GM19452 (cell line): ENCODE measurements around the gene HMG20B.

Experiments used
- ATAC-seq: cut with Tn5 transposase; IDR thresholded peaks from one replicate; pipeline ENCODE4 v1.9.1; 2021; ENCODE audit not compliant: unreplicated experiment

The HMG20B gene

DNA sequence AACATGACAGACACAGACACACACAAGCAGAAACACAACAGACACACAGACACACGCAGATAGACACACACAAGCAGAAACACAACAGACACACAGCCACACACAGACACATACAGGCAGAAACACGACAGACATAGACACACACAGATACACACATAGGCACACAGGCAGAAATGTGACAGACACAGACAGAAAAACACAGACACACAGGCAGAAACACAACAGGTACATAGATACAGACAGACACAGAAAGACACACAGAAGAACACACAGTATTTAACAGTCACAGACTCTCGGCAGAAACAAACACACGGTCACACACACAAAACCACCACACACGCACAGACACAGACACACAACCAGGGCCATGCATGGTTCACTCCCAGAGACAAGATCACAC is 33.0 kb downstream of the HMG20B start:
- no peak for ATAC-seq

DNA sequence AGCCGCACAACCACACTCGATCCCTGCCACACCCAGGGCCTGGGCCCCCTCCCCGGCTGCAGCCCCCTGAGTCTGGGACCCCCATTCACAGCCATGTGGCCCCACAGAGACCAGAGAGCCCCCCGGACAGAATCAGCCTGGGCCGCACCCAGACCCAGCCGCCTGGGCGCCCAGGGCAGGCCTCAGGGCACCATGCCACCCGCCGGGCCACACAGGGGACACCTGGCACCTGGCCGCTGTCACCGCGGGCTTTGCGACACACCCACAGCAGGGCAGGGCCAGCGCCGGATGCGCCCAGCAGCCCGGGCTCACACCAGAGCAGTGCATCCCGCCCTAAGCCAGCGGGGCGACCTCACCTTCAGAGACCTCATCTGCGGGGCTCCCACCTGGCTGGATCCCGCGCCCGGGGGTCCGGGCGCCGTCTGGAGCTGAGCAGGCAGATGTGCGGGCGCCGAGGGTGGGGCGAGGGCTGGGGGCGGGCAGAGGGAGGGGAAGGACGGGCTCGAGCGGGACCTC is 33.5 kb downstream of the HMG20B start:
- no peak for ATAC-seq

DNA sequence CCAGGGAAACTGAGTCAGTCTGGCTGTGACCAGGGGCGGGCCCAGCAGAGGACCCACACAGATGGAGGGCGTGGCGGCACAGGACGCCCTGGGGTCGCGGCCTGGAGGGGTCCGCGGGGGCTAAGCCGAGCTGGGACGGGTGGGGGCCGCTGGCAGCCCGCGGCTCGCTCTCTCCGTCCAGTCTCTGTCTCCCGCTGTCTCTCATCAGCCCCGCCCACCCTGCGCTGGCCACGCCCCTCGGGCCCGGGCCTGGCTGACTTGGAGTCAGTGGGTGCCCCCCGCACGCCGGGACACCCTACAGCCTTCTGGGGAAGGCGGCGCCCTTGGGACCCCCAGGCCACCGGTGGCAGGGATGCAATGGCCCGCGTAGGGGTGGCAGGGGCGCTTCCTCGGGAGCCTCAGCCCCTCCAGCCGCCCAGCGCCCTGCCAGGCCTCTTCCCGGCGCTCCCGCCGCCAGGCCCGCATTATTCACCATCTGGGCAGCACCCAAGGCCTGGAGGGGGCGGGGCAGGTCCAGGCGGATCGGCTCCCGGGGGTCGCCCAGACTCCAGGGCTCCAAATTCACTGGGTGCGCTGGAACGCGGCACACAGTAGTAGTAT is 34.0 kb downstream of the HMG20B start, which contains the start of gene TBXA2R:
TSS of gene TBXA2R (minus strand) at position 186 of the 600 bp plus-strand sequence. CDS start 6,241 bp downstream, outside the sequence.
- ATAC-seq, result no peak

- ATAC-seq, result no peak
Observed at GRCh38 chr19:3607303-3608078, 34.7 kb downstream of the HMG20B start.

DNA sequence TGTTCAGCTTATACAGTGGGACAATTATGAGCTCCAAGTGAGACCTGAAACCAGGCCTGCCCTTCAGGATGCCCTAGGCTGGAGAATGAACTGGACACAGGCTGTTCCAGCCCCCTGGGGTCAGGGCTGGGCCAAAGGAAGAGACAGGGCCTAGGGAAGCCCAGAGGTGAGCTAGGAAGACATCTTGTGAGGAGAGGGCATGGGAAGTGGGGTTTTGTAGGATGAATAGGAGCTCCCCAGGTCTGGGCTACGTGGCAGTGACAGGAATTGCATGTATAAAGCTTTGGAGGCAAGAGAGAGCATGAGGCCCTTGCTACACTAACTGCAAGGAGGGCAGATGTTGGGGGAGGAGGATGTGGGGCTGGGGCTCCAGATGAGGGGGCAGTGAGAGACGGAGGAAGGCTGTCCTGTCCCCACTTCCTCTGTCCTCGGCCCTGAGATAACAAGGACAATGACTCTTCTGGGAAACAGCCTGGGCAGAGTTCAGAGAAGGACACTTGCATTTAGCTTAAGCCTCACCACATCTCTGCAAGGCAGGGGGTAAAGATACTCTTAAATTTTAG is 35.4 kb downstream of the HMG20B start:
- no peak for ATAC-seq

DNA sequence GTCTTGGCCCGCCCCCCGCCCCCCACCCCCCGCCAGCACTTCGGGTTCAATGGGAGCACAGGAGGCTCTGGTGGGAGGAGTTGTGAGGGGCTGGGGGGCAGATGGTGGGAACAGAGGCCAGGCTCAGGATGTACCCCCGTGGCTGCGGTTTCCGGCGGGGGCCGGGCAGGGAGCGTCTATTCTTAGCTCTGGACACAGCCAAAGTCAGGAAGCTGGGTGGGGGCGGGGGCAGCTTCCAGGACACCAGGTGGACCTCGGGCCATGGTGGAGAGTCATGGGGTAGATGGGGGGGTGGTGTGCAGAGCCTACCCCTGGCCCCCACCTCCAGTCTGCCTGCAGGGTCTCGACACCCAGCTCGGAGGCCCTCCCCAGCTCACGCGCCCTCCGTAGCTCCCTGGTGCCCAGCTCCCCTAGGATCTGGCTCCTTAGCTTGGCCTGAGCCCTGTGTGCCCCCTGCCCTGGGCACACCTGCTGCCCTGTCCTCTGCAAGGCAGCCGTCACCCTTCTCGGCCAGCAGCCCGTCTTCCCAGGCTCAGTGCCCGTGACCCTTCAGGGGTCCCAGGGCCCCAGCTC is 36.1 kb downstream of the HMG20B start:
- no peak for ATAC-seq

GRCh38 chr19:3609779-3610719 is 37.3 kb downstream of the HMG20B start:
- ATAC-seq, result no peak

GRCh38 chr19:3610745-3611717 is 38.3 kb downstream of the HMG20B start:
- ATAC-seq, result no peak

GRCh38 chr19:3611841-3612240 is 39.1 kb downstream of the HMG20B start:
- ATAC-seq, result no peak

- no peak for ATAC-seq
Observed at GRCh38 chr19:3612330-3612729, 39.6 kb downstream of the HMG20B start.

- ATAC-seq, result no peak
Observed at GRCh38 chr19:3612901-3613741, 40.4 kb downstream of the HMG20B start.

GRCh38 chr19:3613818-3614661 is 41.3 kb downstream of the HMG20B start:
- ATAC-seq, result no peak

- ATAC-seq, result no peak
Observed at GRCh38 chr19:3614858-3615505, 42.2 kb downstream of the HMG20B start.

DNA sequence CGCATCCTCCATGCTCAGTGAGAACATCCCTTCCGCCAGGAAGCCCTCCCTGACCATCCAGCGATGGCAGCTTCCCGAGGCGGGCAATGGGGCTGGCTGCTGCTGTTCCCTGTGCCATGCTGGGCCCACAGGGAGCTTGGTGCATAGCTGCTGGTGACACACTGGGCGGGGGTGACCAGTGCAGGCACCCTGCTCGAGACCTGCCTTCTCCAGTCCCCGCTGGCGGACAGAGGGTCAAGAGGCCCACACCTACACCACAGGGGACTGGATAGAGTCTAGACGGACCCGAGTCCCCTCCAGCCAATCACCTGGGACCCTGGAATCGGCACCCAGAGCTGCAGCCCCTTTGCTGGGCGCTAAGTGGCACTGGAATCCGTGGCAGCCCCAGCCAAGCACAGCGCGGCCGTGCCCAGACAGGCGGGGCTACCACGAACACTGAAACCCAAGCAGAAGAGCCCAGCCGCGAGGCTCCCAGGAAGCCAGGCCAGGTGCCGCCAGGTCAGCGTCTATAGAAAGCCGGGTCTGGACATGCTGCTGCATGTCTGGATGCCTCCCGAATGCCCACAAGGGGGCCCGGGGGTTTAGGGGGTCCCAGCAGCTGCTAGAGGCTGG is 42.9 kb downstream of the HMG20B start:
- no peak for ATAC-seq

DNA sequence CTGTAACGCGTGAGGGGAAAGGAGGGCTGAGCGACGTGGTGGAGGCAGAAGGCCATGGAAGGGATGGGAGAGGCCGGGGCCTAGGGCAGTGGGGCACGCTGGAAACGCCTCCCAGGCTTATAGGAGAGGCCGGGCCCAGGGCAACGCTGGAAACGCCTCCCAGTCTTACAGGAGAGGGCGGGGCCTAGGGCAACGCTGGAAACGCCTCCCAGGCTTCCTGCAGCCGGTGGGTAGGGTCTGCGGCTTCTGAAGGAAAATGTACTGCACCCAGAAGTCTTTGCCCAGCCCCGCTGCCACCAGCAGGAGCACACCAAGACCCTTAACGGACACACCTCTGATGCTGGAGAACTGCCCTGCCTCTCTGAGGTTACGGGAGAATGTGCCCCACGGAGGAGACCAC is 44.7 kb downstream of the HMG20B start:
- ATAC-seq, result no peak

GRCh38 chr19:3618144-3618810 is 45.5 kb downstream of the HMG20B start:
- no peak for ATAC-seq
